PC-3 (cell line): ENCODE results near the gene DRAM1. TPM values are rescaled to one million over a fixed set of nuclear protein-coding genes. Genes with fewer than 3 reads are reported as not detected.
A peak's percentile ranks its signal among the peaks of the same experiment; 100 is the strongest.

Experiments
- ATAC-seq: fragments of 200-7000 bp; cut with Tn5 transposase; 2 replicates; pipeline ENCODE4 v1.9.1; 2020; ENCODE audit warnings: mild to moderate bottlenecking, moderate library complexity
- BruUV-seq: library from RNA; stranded (reverse); fragments of 400-500 nt; replicated peaks from 2 replicates; lab custom pipeline; 2021; lab: Mats Ljungman, UMichigan
- CTCF ChIA-PET: fragments of 300-600 bp; sonication (Branson Sonifier 250); formaldehyde crosslinking; loops from one replicate; lab custom pipeline; 2022; ENCODE audit warnings: antibody characterized with exemption; lab: Charles Lee
- POLR2A ChIA-PET: fragments of 300-600 bp; sonication (Branson Sonifier 250); formaldehyde crosslinking; loops from one replicate; lab custom pipeline; 2022; ENCODE audit warnings: antibody characterized with exemption; ENCODE audit not compliant: unreplicated experiment; lab: Charles Lee
- DNase-seq: peaks from one replicate; pipeline ENCODE4 v3.0.0-alpha.2; 2015
- H2AFZ ChIP-seq: fragments of 300-600 bp; sonication (generic); 2 replicates; pipeline ENCODE4 v1.6.0; 2016; ENCODE audit warnings: antibody characterized with exemption, low read length
- H3F3A ChIP-seq: fragments of 300-600 bp; sonication (generic); one replicate; pipeline ENCODE4 v1.6.0; 2017; ENCODE audit warnings: antibody characterized with exemption, low read length, control low read depth, mild to moderate bottlenecking; ENCODE audit not compliant: unreplicated experiment
- H3K27ac ChIP-seq: fragments of 300-600 bp; sonication (generic); 2 replicates; pipeline ENCODE4 v1.5.1; 2016; ENCODE audit warnings: mild to moderate bottlenecking, low read length
- H3K27me3 ChIP-seq: fragments of 300-600 bp; sonication (generic); 2 replicates; pipeline ENCODE4 v1.6.1; 2016; ENCODE audit warnings: low read length, mixed read lengths
- H3K36me3 ChIP-seq: fragments of 300-600 bp; sonication (generic); 2 replicates; pipeline ENCODE4 v1.6.1; 2016; ENCODE audit warnings: low read depth, mixed run types, low read length, mixed read lengths
- H3K4me1 ChIP-seq: fragments of 300-600 bp; sonication (generic); 2 replicates; pipeline ENCODE4 v1.5.1; 2016; ENCODE audit warnings: low read length; ENCODE audit not compliant: insufficient read depth
- H3K4me2 ChIP-seq: fragments of 300-600 bp; sonication (generic); 2 replicates; pipeline ENCODE4 v1.6.0; 2016; ENCODE audit warnings: low read length
- H3K4me3 ChIP-seq: fragments of 300-600 bp; sonication (generic); 2 replicates; pipeline ENCODE4 v1.5.1; 2016; ENCODE audit warnings: mild to moderate bottlenecking, low read length, mixed read lengths
- H3K79me2 ChIP-seq: fragments of 300-600 bp; sonication (generic); 2 replicates; pipeline ENCODE4 v1.6.1; 2017; ENCODE audit warnings: low read length, mixed read lengths
- H3K9ac ChIP-seq: fragments of 300-600 bp; sonication (generic); 2 replicates; pipeline ENCODE4 v1.6.0; 2016; ENCODE audit warnings: mild to moderate bottlenecking, low read length
- H3K9me2 ChIP-seq: fragments of 300-600 bp; sonication (generic); replicated peaks from 2 replicates; pipeline ENCODE4 v1.6.1; 2016; ENCODE audit warnings: mixed run types, low read length, mixed read lengths
- H3K9me3 ChIP-seq: fragments of 300-600 bp; sonication (generic); 2 replicates; pipeline ENCODE4 v1.6.1; 2016; ENCODE audit warnings: low read length, mixed read lengths
- H4K20me1 ChIP-seq: fragments of 300-600 bp; sonication (generic); 2 replicates; pipeline ENCODE4 v1.6.1; 2016; ENCODE audit warnings: low read length, mixed read lengths
- EZH2 ChIP-seq: fragments of 300-600 bp; sonication (generic); IDR thresholded peaks from one replicate; pipeline ENCODE4 v1.6.1; 2017; ENCODE audit warnings: antibody characterized with exemption, mild to moderate bottlenecking, low read length; ENCODE audit not compliant: unreplicated experiment
- EZH2phosphoT487 ChIP-seq: fragments of 300-600 bp; sonication (generic); IDR thresholded peaks from 2 replicates; pipeline ENCODE4 v1.6.1; 2018; ENCODE audit warnings: mild to moderate bottlenecking, antibody characterized with exemption, low read length, borderline replicate concordance
- intact Hi-C: fragments of 100-400 bp; cut with micrococcal nuclease; formaldehyde crosslinking; loops from 2 replicates; pipeline ENCODE4 v1.9.0; 2023
- total RNA-seq: library from RNA; depleted of rRNA; stranded (reverse); fragments of >200 nt; gene quantifications from 2 replicates; pipeline ENCODE4 v1.2.3, GENCODE V29; 2014
- TF ChIP-seq, protein P1 (sequence below): fragments of 300-600 bp; sonication (generic); conservative IDR thresholded peaks from 2 replicates; pipeline ENCODE4 v1.5.1; 2017; ENCODE audit warnings: antibody characterized with exemption, low read depth, mild to moderate bottlenecking, low read length

DRAM1 gene
- total RNA-seq, 1 experiment from 2014 or later = 5.2 TPM

GRCh38 chr12:101919447-101919846, 42.1 kb downstream of the DRAM1 start:
- DNase-seq = peak; percentile 46
- no peak overlapping the region for H2AFZ ChIP-seq
- no peaks in the 10 kb centered on the region for H3K9me2 ChIP-seq
- intact Hi-C loops = no loop called here
- H3K36me3 ChIP-seq = no peaks in the 10 kb centered on the region
- H3K9me3 ChIP-seq = no peaks in the 10 kb centered on the region
- CTCF ChIA-PET = interaction anchor here (0.6 to 1.2 kb wide), 2 partner anchors 162 to 176 kb away, joined by 3 to 8 read pairs; no protein-coding TSS in a partner anchor
- no peaks in the 10 kb centered on the region for H3F3A ChIP-seq
- BruUV-seq = no TSS peak
- no peaks in the 10 kb centered on the region for H3K79me2 ChIP-seq
- no peak overlapping the region for H3K4me3 ChIP-seq
- POLR2A ChIA-PET = no interaction called here
- peak overlapping the region; percentile 6; the same call in 1 of the 2 replicates for H3K4me2 ChIP-seq
- no peaks in the 10 kb centered on the region for H4K20me1 ChIP-seq
- no peak for TF ChIP-seq EZH2
- no peak for TF ChIP-seq EZH2phosphoT487
- TF ChIP-seq, protein P1, sequence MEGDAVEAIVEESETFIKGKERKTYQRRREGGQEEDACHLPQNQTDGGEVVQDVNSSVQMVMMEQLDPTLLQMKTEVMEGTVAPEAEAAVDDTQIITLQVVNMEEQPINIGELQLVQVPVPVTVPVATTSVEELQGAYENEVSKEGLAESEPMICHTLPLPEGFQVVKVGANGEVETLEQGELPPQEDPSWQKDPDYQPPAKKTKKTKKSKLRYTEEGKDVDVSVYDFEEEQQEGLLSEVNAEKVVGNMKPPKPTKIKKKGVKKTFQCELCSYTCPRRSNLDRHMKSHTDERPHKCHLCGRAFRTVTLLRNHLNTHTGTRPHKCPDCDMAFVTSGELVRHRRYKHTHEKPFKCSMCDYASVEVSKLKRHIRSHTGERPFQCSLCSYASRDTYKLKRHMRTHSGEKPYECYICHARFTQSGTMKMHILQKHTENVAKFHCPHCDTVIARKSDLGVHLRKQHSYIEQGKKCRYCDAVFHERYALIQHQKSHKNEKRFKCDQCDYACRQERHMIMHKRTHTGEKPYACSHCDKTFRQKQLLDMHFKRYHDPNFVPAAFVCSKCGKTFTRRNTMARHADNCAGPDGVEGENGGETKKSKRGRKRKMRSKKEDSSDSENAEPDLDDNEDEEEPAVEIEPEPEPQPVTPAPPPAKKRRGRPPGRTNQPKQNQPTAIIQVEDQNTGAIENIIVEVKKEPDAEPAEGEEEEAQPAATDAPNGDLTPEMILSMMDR = no peak
- no peak overlapping the region for H3K27ac ChIP-seq
- peak; percentile 88 for ATAC-seq
- no peaks in the 10 kb centered on the region for H3K27me3 ChIP-seq
- H3K4me1 ChIP-seq = peaks cover 11% of the 10 kb centered on the region
- no peak overlapping the region for H3K9ac ChIP-seq

GRCh38 chr12:101920906-101921305, 43.5 kb downstream of the DRAM1 start:
- no TSS peak for BruUV-seq
- Histone ChIP-seq H4K20me1 (no peaks in the 10 kb centered on the region), H3K4me3 (no peak overlapping the region), H3K9me3 (no peaks in the 10 kb centered on the region), H3K4me2 (no peak overlapping the region), H3K27me3 (no peaks in the 10 kb centered on the region), H3K4me1 (peaks cover 11% of the 10 kb centered on the region), H3K9me2 (no peaks in the 10 kb centered on the region), H3K79me2 (no peaks in the 10 kb centered on the region), H2AFZ (no peak overlapping the region), H3K36me3 (no peaks in the 10 kb centered on the region), H3K9ac (no peak overlapping the region), H3K27ac (no peak overlapping the region), H3F3A (no peaks in the 10 kb centered on the region)
- no peak for ATAC-seq
- DNase-seq = no peak
- TF ChIP-seq, protein P1 = no peak
- no peak for TF ChIP-seq EZH2
- no peak for TF ChIP-seq EZH2phosphoT487
- CTCF ChIA-PET = no interaction called here
- intact Hi-C loops = no loop called here
- POLR2A ChIA-PET = no interaction called here

DNA sequence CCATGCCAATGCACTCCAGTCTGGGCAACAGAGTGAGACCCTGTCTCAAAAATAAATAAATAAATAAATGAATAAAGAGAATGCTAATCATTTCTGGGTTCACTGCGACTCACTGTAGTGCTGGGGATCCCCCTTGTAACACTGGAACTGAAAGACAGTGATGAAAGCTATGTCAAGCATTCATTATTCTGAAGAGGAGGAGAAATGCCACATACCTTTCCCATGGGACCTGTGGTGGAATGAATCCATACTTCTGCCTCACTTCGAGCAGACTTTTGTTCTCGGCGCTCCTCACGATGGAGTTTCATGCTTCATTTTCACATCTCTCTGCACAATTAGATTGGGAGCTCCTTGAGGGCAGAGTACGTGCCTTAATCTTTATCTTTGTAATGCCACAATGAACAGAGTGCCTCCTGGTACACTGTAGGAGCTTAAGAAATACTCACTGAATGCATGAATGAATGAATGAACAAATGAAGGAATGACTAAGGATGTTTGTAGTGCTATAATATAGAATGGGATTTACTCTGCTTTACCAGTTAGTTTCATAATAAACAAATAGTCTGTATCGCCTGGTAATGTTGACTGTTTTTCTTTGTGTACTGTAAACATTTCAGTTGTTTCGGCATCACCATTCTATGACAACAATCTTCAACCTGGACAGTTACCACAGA, 45.8 kb downstream of the DRAM1 start:
- ChIA-PET CTCF (no interaction called here), POLR2A (no interaction called here)
- Histone ChIP-seq H3K4me2 (no peak overlapping the region), H3F3A (no peaks in the 10 kb centered on the region), H2AFZ (no peak overlapping the region), H3K27ac (no peak overlapping the region), H4K20me1 (no peaks in the 10 kb centered on the region), H3K9me3 (no peaks in the 10 kb centered on the region), H3K79me2 (no peaks in the 10 kb centered on the region), H3K4me1 (peaks cover 11% of the 10 kb centered on the region), H3K4me3 (no peak overlapping the region), H3K9me2 (no peaks in the 10 kb centered on the region), H3K9ac (no peak overlapping the region), H3K36me3 (no peaks in the 10 kb centered on the region), H3K27me3 (no peaks in the 10 kb centered on the region)
- TF ChIP-seq, protein P1 = no peak
- TF ChIP-seq EZH2 (no peak), EZH2phosphoT487 (no peak)
- no peak for ATAC-seq
- no peak for DNase-seq
- no TSS peak for BruUV-seq
- intact Hi-C loops = no loop called here
